Activated CD8-positive, alpha-beta T cell treated with anti-CD3 and anti-CD28 coated beads for 36 hours (primary cell): ENCODE measurements around the gene ARMH2. TPM values are rescaled to one million over a fixed set of nuclear protein-coding genes. Genes with fewer than 3 reads are reported as not detected.

ENCODE experiments used
- ATAC-seq: fragments of 200-7000 bp; cut with Tn5 transposase; one replicate; pipeline ENCODE4 v1.10.0; 2021; ENCODE audit warnings: mild to moderate bottlenecking, moderate library complexity
- CTCF ChIA-PET: fragments of 350-600 bp; sonication (Branson Sonifier 250); formaldehyde crosslinking; loops from one replicate; lab custom pipeline; 2021; ENCODE audit warnings: antibody characterized with exemption; lab: Charles Lee
- POLR2A ChIA-PET: fragments of 350-600 bp; sonication (Branson Sonifier 250); formaldehyde crosslinking; loops from one replicate; lab custom pipeline; 2021; ENCODE audit warnings: antibody characterized with exemption; lab: Charles Lee
- DNase-seq: peaks from one replicate; pipeline ENCODE4 v3.0.0-alpha.2; 2020
- H3K27ac Mint-ChIP-seq: one replicate; pipeline ENCODE4 v1.8.0; 2021; ENCODE audit warnings: mild to moderate bottlenecking, mixed read lengths
- H3K27me3 Mint-ChIP-seq: one replicate; pipeline ENCODE4 v1.8.0; 2021; ENCODE audit warnings: mixed read lengths
- H3K36me3 Mint-ChIP-seq: one replicate; pipeline ENCODE4 v1.8.0; 2021; ENCODE audit warnings: low read depth, mixed read lengths
- H3K4me1 Mint-ChIP-seq: one replicate; pipeline ENCODE4 v1.8.0; 2021; ENCODE audit warnings: low read depth, mixed read lengths
- H3K4me3 Mint-ChIP-seq: one replicate; pipeline ENCODE4 v1.8.0; 2021; ENCODE audit warnings: mild to moderate bottlenecking, moderate library complexity, mixed read lengths
- H3K9me3 Mint-ChIP-seq: one replicate; pipeline ENCODE4 v1.8.0; 2021; ENCODE audit warnings: mixed read lengths
- intact Hi-C: fragments of 100-400 bp; cut with micrococcal nuclease; formaldehyde crosslinking; loops from one replicate; pipeline ENCODE4 v1.10.0; 2022
- total RNA-seq, 2 experiments: library from RNA; stranded (reverse); gene quantifications; one replicate each; pipeline ENCODE4 v1.2.3, GENCODE V29; 2021
- TF ChIP-seq, protein P1 (sequence below): fragments of 200-600 bp; IDR thresholded peaks from one replicate; pipeline ENCODE4 v1.8.0; 2022; ENCODE audit warnings: antibody characterized with exemption, mild to moderate bottlenecking

Gene ARMH2
- under 1 TPM in 1 of 2 experiments, not detected in 1; 0.40 TPM for total RNA-seq

DNA sequence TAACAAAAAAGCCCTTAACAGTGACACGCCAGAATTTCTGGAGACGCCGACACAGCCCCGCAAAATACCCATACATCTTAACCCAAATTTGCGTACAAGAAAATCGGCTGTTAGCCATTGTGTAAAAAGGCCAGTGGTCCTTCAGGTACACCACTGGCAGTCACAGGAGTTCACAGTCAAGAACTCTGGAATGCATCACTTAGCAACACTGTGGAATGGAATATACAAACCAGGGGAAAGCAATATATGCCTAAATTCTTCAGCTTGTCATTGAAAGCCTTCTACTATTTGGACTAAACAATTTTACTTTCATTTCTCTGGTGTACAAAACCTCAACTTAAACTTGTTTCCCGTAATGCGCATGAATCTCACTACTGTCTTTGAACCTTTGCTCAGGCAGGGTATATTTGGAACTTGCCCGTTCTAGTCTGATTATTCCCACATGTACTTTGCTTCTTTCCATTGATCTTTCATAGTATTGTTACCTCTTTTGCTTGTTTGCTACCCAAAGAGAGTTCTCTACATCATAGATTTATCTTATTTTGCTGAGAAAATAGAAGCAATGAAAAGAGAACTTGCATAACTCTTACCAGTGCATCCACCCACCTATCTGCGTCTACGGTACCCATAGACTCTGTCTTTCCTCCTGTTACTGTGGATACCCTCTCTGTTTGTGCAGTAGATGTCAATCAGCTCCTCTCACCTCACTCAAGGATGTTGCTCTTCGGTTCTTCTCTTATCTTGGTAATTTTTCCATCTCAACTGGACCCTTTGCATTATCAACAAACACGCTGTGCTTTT, at the start of gene ARMH2:
TSS of gene ARMH2 (minus strand) at position 178 of the 801 bp plus-strand sequence. CDS start at position 118, 60 bp downstream.
- ChIA-PET POLR2A (interaction anchor here (0.9 to 2.5 kb wide), 4 partner anchors 9 to 77 kb away, joined by 3 to 8 read pairs (median 4); no protein-coding TSS in a partner anchor), CTCF (interaction anchor here (0.7 kb wide), 1 partner anchor 20 kb away, joined by 3 read pairs; no protein-coding TSS in a partner anchor)
- peaks cover 30% of the 10 kb centered on the region for H3K4me1 Mint-ChIP-seq
- intact Hi-C loops: loop anchor here (5.0 kb wide), 1 partner anchor 218 kb away; no protein-coding TSS in a partner anchor
- no peaks in the 10 kb centered on the region for H3K27me3 Mint-ChIP-seq
- TF ChIP-seq, protein P1, sequence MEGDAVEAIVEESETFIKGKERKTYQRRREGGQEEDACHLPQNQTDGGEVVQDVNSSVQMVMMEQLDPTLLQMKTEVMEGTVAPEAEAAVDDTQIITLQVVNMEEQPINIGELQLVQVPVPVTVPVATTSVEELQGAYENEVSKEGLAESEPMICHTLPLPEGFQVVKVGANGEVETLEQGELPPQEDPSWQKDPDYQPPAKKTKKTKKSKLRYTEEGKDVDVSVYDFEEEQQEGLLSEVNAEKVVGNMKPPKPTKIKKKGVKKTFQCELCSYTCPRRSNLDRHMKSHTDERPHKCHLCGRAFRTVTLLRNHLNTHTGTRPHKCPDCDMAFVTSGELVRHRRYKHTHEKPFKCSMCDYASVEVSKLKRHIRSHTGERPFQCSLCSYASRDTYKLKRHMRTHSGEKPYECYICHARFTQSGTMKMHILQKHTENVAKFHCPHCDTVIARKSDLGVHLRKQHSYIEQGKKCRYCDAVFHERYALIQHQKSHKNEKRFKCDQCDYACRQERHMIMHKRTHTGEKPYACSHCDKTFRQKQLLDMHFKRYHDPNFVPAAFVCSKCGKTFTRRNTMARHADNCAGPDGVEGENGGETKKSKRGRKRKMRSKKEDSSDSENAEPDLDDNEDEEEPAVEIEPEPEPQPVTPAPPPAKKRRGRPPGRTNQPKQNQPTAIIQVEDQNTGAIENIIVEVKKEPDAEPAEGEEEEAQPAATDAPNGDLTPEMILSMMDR: no peak
- peak within 1 kb of the TSS; percentile 22 for H3K27ac Mint-ChIP-seq
- DNase-seq (no peak), ATAC-seq (no peak)
- H3K9me3 Mint-ChIP-seq: peaks cover 1% of the 10 kb centered on the region
- peaks cover 7% of the 10 kb centered on the region for H3K36me3 Mint-ChIP-seq
- no peak within 1 kb of the TSS for H3K4me3 Mint-ChIP-seq

DNA sequence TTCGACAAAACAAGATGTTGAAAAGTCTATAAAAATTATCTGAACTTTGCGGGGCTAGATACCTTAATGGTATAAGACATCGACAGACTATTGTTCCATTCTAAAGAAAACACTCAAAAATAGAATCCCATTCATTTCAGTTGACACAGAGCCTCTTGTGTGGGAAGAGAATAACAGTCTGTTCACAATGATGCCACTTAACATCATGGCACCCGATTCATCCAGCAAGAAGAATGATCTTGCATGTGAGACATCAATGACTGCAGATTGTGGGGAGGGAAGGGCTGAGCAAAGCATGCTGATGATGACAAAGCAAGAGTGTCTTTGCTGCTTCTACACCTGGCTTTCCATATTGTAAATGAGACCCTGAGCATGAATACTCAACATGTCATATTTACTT, 49.7 kb upstream of the ARMH2 start:
- DNase-seq: no peak
- ChIA-PET CTCF (interaction anchor here (0.8 to 3.5 kb wide), 3 partner anchors 143 to 170 kb away, joined by 5 to 13 read pairs (median 12); no protein-coding TSS in a partner anchor), POLR2A (no interaction called here)
- Mint-ChIP-seq H3K4me3 (no peak overlapping the region), H3K4me1 (peaks cover 48% of the 10 kb centered on the region), H3K27me3 (no peaks in the 10 kb centered on the region), H3K36me3 (peaks cover 76% of the 10 kb centered on the region), H3K27ac (peak overlapping the region; percentile 31), H3K9me3 (no peaks in the 10 kb centered on the region)
- intact Hi-C loops: no loop called here
- TF ChIP-seq, protein P1: no peak
- no peak for ATAC-seq

DNA sequence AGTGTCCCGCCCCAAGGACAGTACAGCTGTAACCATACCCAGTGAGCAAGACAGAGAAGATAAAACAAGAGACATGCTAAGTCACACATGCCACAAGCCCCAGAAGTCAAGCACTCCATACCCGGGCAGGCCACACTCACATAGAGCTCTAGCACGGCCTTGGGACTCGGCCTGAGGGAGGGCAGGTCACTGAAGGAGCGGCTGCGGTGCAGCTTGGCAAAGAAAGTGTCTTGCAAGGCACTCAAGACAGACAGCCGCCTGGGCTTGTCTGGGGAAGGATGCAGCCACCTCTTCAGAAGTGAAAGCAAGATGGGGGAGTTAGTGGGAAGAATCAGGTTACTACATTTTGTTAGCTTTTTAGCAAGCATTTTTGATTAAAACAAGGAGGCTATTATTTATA, 48.7 kb upstream of the ARMH2 start:
- DNase-seq (no peak), ATAC-seq (no peak)
- TF ChIP-seq, protein P1: no peak
- H3K4me3 Mint-ChIP-seq: no peak overlapping the region
- ChIA-PET POLR2A (interaction anchor here (1.2 kb wide), 2 partner anchors 9 to 86 kb away, joined by 3 to 5 read pairs; no protein-coding TSS in a partner anchor), CTCF (interaction anchor here (1.4 to 2.8 kb wide), 4 partner anchors 9 to 170 kb away, joined by 3 to 12 read pairs (median 12); no protein-coding TSS in a partner anchor)
- H3K27ac Mint-ChIP-seq: peak overlapping the region; percentile 78
- H3K4me1 Mint-ChIP-seq: peaks cover 58% of the 10 kb centered on the region
- no peaks in the 10 kb centered on the region for H3K27me3 Mint-ChIP-seq
- intact Hi-C loops: no loop called here
- H3K36me3 Mint-ChIP-seq: peaks cover 76% of the 10 kb centered on the region
- no peaks in the 10 kb centered on the region for H3K9me3 Mint-ChIP-seq

DNA sequence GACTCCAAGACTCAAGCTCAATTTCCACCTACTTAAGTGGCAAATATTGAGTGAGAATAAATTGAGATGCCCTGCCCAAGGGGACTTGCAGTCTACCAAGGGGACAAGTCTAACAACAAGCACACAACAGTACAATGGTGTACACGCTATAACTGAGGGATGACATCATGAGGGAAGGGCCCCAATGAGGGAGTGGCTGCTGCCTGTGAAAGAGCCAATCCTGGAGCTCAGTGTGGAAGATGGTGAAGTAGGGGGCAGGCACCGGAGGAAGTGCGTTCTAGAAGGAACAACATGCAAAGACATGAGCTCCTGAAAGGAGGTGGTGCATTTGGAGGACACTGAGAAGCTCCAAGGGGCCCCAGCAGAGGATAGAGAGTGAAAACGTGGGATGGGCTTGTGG, 46.9 kb upstream of the ARMH2 start:
- H3K9me3 Mint-ChIP-seq: no peaks in the 10 kb centered on the region
- POLR2A ChIA-PET: no interaction called here
- H3K27ac Mint-ChIP-seq: peak overlapping the region; percentile 50
- TF ChIP-seq, protein P1: no peak
- peaks cover 58% of the 10 kb centered on the region for H3K4me1 Mint-ChIP-seq
- H3K36me3 Mint-ChIP-seq: peaks cover 76% of the 10 kb centered on the region
- H3K4me3 Mint-ChIP-seq: no peak overlapping the region
- intact Hi-C loops: no loop called here
- CTCF ChIA-PET: interaction anchor here (2.0 to 3.5 kb wide), 3 partner anchors 10 to 173 kb away, joined by 11 to 20 read pairs (median 12); no protein-coding TSS in a partner anchor
- ATAC-seq (no peak), DNase-seq (no peak)
- H3K27me3 Mint-ChIP-seq: no peaks in the 10 kb centered on the region
